OCI-LY1 (cell line): ENCODE data around the gene MYO18A.

Experiments used
- H2AFZ ChIP-seq: fragments of 200-600 bp; sonication (generic), shearing (Covaris generic); 2 replicates; pipeline ENCODE4 v1.6.0; 2014; ENCODE audit warnings: antibody characterized with exemption, mild to moderate bottlenecking, low read length
- H3F3A ChIP-seq: fragments of 200-600 bp; sonication (generic), shearing (Covaris generic); 2 replicates; pipeline ENCODE4 v1.6.0; 2014; ENCODE audit warnings: mild to moderate bottlenecking, antibody characterized with exemption, low read length, moderate library complexity; ENCODE audit not compliant: insufficient read depth
- H3K27ac ChIP-seq: fragments of 200-600 bp; sonication (generic); 2 replicates; pipeline ENCODE4 v1.5.1; 2014; ENCODE audit warnings: low read length, mixed run types, mild to moderate bottlenecking, low read depth; ENCODE audit not compliant: poor library complexity, severe bottlenecking
- H3K27me3 ChIP-seq: fragments of 200-600 bp; sonication (generic); 2 replicates; pipeline ENCODE4 v1.6.0; 2014; ENCODE audit warnings: antibody characterized with exemption, mild to moderate bottlenecking, low read length, moderate library complexity; ENCODE audit not compliant: insufficient read depth
- H3K36me3 ChIP-seq: fragments of 200-600 bp; sonication (generic); 2 replicates; pipeline ENCODE4 v1.6.1; 2014; ENCODE audit warnings: mild to moderate bottlenecking, antibody characterized with exemption, low read length, moderate library complexity, mixed read lengths; ENCODE audit not compliant: insufficient read depth
- H3K4me1 ChIP-seq: fragments of 200-600 bp; sonication (generic); 2 replicates; pipeline ENCODE4 v1.5.1; 2014; ENCODE audit warnings: mild to moderate bottlenecking, low read length, moderate library complexity; ENCODE audit not compliant: insufficient read depth, severe bottlenecking
- H3K4me2 ChIP-seq: fragments of 200-600 bp; sonication (generic), shearing (Covaris generic); 2 replicates; pipeline ENCODE4 v1.6.1; 2014; ENCODE audit warnings: low read length
- H3K4me3 ChIP-seq: fragments of 200-600 bp; sonication (generic); 2 replicates; pipeline ENCODE4 v1.5.1; 2014; ENCODE audit warnings: low read length, low read depth, mild to moderate bottlenecking, mixed read lengths; ENCODE audit not compliant: poor library complexity, severe bottlenecking
- H3K79me2 ChIP-seq: fragments of 200-600 bp; shearing (Covaris generic); 2 replicates; pipeline ENCODE4 v1.6.1; 2016; ENCODE audit warnings: mixed run types, low read length, mixed read lengths; ENCODE audit not compliant: insufficient read depth
- H3K9ac ChIP-seq: fragments of 200-600 bp; sonication (generic), shearing (Covaris generic); 2 replicates; pipeline ENCODE4 v1.6.1; 2014; ENCODE audit warnings: mild to moderate bottlenecking, low read length, mixed read lengths
- H3K9me2 ChIP-seq: fragments of 200-600 bp; sonication (generic), shearing (Covaris generic); 2 replicates; pipeline ENCODE4 v1.6.1; 2014; ENCODE audit warnings: low read depth, mild to moderate bottlenecking, low read length, mixed read lengths
- H3K9me3 ChIP-seq: fragments of 200-600 bp; shearing (Covaris generic); 2 replicates; pipeline ENCODE4 v1.6.1; 2014; ENCODE audit warnings: low read length, mixed read lengths
- H4K20me1 ChIP-seq: fragments of 200-600 bp; sonication (generic), shearing (Covaris generic); 2 replicates; pipeline ENCODE4 v1.6.0; 2016; ENCODE audit warnings: mild to moderate bottlenecking, low read length; ENCODE audit not compliant: insufficient read depth
- EZH2 ChIP-seq: fragments of 200-600 bp; sonication (generic), shearing (Covaris generic); IDR thresholded peaks from 2 replicates; pipeline ENCODE4 v1.8.0; 2017; ENCODE audit warnings: borderline replicate concordance, mixed run types, mild to moderate bottlenecking, antibody characterized with exemption, low read length, moderate library complexity, mixed read lengths
- TF ChIP-seq, protein P1 (sequence below): fragments of 200-600 bp; sonication (generic), shearing (Covaris generic); IDR thresholded peaks from 2 replicates; pipeline ENCODE4 v1.5.1; 2017; ENCODE audit warnings: mild to moderate bottlenecking, antibody characterized with exemption, low read length, moderate library complexity, mixed read lengths

Gene MYO18A

DNA sequence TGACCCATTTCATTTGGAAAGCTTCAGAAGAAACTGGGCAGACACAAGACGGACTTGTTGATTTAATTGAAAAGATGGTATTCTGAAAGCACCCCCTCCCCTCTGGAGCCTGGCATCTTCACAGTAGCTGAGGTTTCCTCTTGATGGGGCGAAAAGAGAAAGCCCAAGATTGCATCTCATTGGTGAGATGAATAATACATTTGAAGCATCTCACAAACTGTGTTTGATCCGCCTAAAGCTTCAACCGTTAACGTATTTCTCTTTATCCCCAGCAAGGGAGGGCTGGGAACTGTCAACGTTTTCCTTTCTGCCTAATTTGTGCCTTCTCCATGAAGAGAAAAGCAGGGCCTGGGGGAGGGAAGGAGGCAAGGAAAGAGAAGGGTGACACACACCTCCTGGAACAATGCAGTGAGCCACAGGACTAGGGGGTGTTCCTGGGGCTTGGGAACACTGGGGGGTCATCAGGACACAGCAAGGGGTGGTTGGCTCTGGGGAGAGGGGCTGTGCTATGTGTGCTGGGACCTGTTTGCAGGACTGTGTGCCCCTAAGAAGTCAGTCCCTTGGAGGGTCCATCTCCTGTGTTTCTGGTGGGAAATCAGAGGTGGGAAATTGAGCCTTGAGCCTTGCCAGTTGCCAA is 155.8 kb downstream of the MYO18A start:
- no peaks in the 10 kb centered on the region for H4K20me1 ChIP-seq
- no peak overlapping the region for H3K4me3 ChIP-seq
- H3K27ac ChIP-seq, result no peak overlapping the region
- no peaks in the 10 kb centered on the region for H3K79me2 ChIP-seq
- H3K4me1 ChIP-seq, result no peaks in the 10 kb centered on the region
- no peaks in the 10 kb centered on the region for H3K36me3 ChIP-seq
- no peaks in the 10 kb centered on the region for H3K9me2 ChIP-seq
- no peaks in the 10 kb centered on the region for H3F3A ChIP-seq
- no peak overlapping the region for H3K4me2 ChIP-seq
- no peak overlapping the region for H2AFZ ChIP-seq
- peaks cover 16% of the 10 kb centered on the region for H3K27me3 ChIP-seq
- H3K9ac ChIP-seq, result no peak overlapping the region
- no peaks in the 10 kb centered on the region for H3K9me3 ChIP-seq
- TF ChIP-seq, protein P1, sequence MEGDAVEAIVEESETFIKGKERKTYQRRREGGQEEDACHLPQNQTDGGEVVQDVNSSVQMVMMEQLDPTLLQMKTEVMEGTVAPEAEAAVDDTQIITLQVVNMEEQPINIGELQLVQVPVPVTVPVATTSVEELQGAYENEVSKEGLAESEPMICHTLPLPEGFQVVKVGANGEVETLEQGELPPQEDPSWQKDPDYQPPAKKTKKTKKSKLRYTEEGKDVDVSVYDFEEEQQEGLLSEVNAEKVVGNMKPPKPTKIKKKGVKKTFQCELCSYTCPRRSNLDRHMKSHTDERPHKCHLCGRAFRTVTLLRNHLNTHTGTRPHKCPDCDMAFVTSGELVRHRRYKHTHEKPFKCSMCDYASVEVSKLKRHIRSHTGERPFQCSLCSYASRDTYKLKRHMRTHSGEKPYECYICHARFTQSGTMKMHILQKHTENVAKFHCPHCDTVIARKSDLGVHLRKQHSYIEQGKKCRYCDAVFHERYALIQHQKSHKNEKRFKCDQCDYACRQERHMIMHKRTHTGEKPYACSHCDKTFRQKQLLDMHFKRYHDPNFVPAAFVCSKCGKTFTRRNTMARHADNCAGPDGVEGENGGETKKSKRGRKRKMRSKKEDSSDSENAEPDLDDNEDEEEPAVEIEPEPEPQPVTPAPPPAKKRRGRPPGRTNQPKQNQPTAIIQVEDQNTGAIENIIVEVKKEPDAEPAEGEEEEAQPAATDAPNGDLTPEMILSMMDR, result no peak
- no peak for TF ChIP-seq EZH2

GRCh38 chr17:29022074-29022473 is 158.1 kb downstream of the MYO18A start:
- H3F3A ChIP-seq, result no peaks in the 10 kb centered on the region
- no peaks in the 10 kb centered on the region for H3K4me1 ChIP-seq
- no peak overlapping the region for H3K4me3 ChIP-seq
- H3K79me2 ChIP-seq, result no peaks in the 10 kb centered on the region
- no peak overlapping the region for H3K9ac ChIP-seq
- no peaks in the 10 kb centered on the region for H3K9me2 ChIP-seq
- no peaks in the 10 kb centered on the region for H3K9me3 ChIP-seq
- H4K20me1 ChIP-seq, result no peaks in the 10 kb centered on the region
- no peak overlapping the region for H3K4me2 ChIP-seq
- no peak overlapping the region for H2AFZ ChIP-seq
- H3K36me3 ChIP-seq, result no peaks in the 10 kb centered on the region
- no peak for TF ChIP-seq EZH2
- TF ChIP-seq, protein P1, result no peak
- peaks cover 16% of the 10 kb centered on the region for H3K27me3 ChIP-seq
- no peak overlapping the region for H3K27ac ChIP-seq

- no peaks in the 10 kb centered on the region for H3K9me2 ChIP-seq
- H3K36me3 ChIP-seq, result no peaks in the 10 kb centered on the region
These were observed 159.0 kb downstream of the MYO18A start for GRCh38 chr17:29021226-29021625.

More at GRCh38 chr17:29021226-29021625, 159.0 kb downstream of the MYO18A start:
- no peak overlapping the region for H3K9ac ChIP-seq
- no peak overlapping the region for H3K4me2 ChIP-seq
- no peak overlapping the region for H3K27ac ChIP-seq
- no peaks in the 10 kb centered on the region for H3K9me3 ChIP-seq
- no peaks in the 10 kb centered on the region for H4K20me1 ChIP-seq
- TF ChIP-seq, protein P1, result no peak
- TF ChIP-seq EZH2, result no peak
- peaks cover 16% of the 10 kb centered on the region for H3K27me3 ChIP-seq
- no peak overlapping the region for H2AFZ ChIP-seq
- no peaks in the 10 kb centered on the region for H3K4me1 ChIP-seq
- H3K4me3 ChIP-seq, result no peak overlapping the region
- H3F3A ChIP-seq, result no peaks in the 10 kb centered on the region
- H3K79me2 ChIP-seq, result no peaks in the 10 kb centered on the region
